ENCODE results near the gene TMEM30B.

TMEM30B gene

DNA sequence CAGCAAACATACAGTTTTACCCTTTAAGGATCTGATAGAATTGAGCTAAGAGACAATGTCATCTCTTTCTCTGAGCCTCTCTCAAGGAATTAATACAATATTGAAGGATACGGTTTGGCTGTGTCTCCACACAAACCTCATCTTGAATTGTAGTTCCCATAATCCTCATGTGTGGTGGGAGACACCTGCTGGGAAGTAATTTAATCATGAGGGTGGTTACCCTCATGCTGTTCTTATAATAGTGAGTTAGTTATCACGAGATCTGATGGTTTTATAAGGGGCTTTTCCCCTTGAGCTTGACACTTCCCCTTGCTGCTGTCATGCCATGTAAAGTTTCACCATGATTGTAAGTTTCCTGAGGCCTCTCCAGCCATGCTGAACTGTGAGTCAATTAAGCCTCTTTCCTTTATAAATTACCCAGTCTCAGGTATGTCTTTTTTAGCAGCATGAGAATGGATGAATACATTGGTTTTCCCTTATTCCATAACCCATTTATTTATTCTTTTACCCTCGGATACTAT is 47.6 kb downstream of the TMEM30B start:
- DNase-seq (ENCODE audit: low read depth): no peak

DNA sequence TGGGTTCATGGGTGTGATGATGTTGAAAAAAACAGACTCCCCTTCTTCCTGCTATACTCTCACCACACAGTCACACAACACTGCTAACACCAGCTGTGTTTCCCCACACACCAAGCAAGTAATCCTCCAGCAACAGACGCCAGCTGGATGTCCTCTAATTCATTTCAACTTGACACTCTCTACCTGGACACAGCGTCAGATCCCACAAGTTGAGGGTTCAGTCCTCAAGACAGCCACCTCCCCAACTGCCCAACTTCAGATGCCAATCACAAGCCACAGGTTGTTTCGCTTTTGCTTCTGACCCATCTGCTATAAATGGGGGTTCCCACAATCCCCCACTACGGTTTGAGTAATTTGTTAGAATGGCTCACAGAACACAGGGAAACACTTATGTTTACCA is 49.3 kb downstream of the TMEM30B start:
- DNase-seq (ENCODE audit: low read depth): no peak

DNA sequence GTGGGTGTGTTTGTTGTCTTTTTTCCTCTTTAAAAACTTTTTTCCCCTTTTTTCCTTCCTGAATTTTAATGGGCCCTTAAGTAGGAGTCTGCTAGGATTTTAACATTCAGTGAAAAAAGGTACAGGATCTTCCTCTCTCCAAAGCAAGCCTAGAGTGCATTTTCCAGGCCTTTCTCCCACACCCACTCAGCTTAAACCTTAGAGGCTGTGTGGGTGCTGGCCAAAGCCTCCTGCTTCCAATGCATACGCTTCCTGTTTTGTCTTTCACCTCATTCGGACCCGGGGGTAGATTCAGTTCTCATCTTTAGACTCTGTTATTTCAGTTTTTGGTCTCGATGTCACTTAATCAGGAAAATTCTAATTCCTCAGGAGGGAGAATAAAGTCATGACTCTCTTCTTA is 51.2 kb downstream of the TMEM30B start:
- no peak for DNase-seq (ENCODE audit: low read depth)

DNA sequence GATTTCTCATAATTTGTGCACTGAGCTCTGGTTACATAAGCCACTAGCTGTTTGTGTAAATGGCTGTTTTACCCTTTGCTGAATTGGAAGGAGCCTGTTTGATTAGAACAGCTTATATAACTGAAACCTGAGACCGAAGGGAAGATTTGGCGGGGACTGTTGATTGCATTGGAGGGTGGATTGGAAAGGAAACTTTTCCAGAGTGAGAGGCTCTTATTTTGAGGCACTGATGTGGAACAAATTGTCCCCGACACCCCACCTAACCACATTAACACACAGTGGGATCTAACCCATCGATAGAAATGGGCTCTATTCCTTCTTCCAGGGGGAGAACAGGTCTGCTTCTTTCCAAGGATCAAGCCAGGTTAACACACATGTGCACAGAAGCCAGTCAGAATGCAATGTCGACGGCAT is 51.7 kb downstream of the TMEM30B start:
- no peak for DNase-seq (ENCODE audit: low read depth)

DNA sequence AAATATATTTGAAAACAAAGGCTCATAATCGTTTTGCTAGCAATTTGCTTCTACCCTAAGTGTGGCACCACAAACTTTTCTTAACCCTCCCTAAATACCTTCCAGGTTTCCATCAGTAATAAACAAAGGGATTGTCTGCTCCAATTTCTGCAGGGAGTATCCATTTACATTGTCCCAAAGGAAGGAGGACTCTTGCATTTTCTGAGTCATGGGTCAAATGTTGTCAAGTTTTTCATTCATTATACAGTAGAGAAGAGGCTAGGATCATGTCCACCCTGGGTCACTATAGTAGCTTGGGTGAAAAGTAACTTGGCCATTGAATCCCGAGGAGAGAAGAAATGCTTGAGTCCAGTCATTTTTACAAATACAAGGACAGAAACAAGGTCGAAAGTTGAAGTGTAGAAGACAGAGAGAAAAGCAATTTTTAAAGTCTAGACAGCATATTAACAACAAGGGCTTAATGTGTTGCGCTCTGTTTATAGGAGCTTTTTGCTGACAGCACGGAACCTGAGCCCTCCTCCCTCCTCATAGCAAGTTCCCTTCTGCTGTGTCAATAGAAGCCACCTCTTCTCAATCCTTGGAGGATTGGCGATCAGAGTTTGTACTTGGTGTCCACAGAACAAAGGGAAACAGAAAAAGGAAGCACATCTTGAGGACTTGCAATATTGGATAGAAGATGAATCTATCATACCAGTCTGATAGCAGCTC is 53.1 kb downstream of the TMEM30B start:
- DNase-seq (ENCODE audit: low read depth): no peak

Data from activated T-cell treated with anti-CD3 and anti-CD28 coated beads for 48 hours (primary cell).